HepG2 (cell line): ENCODE data around the gene SEPTIN11. TPM values are rescaled to one million over a fixed set of nuclear protein-coding genes. Genes with fewer than 3 reads are reported as not detected.

Experiments
- ATF7 ChIP-seq, 2 experiments: fragments of 450-650 bp in 1 of 2; sonication (generic) in 1 of 2; formaldehyde crosslinking in 1 of 2; IDR thresholded peaks; 2 replicates each; pipeline versions ENCODE4 v1.4.0 to v1.6.1; 2016 to 2020; ENCODE audit warnings: antibody characterized with exemption in 1 of 2, mild to moderate bottlenecking in 1 of 2, missing genetic modification reagents in 1 of 2
- GATAD1 ChIP-seq: IDR thresholded peaks from 2 replicates; pipeline ENCODE4 v1.6.1; 2016; ENCODE audit warnings: missing genetic modification reagents, missing compliant biosample characterization
- HES4 ChIP-seq: sonication (generic); formaldehyde crosslinking; IDR thresholded peaks from 2 replicates; pipeline ENCODE4 v1.9.0; 2021; ENCODE audit warnings: mild to moderate bottlenecking, missing genetic modification reagents, borderline replicate concordance
- KDM1A ChIP-seq: IDR thresholded peaks from 2 replicates; pipeline ENCODE4 v1.6.1; 2016; ENCODE audit warnings: missing compliant biosample characterization
- PPARG ChIP-seq: conservative IDR thresholded peaks from 2 replicates; pipeline ENCODE4 v1.6.1; 2016; ENCODE audit warnings: missing biosample characterization, missing genetic modification reagents
- RBM39 ChIP-seq: fragments of 200-400 bp; formaldehyde crosslinking; IDR thresholded peaks from one replicate; pipeline ENCODE4 v1.6.1; 2018; ENCODE audit warnings: antibody characterized with exemption, mild to moderate bottlenecking, low read depth, low read length; ENCODE audit not compliant: poor library complexity, severe bottlenecking
- REXO4 ChIP-seq: sonication (generic); formaldehyde crosslinking; IDR thresholded peaks from 2 replicates; pipeline ENCODE4 v1.8.0; 2022; ENCODE audit warnings: missing genetic modification reagents, mild to moderate bottlenecking, borderline replicate concordance
- SP140L ChIP-seq: sonication (generic); formaldehyde crosslinking; IDR thresholded peaks from 2 replicates; pipeline ENCODE4 v1.4.0; 2020; ENCODE audit warnings: missing genetic modification reagents, borderline replicate concordance
- THYN1 ChIP-seq: sonication (generic); formaldehyde crosslinking; IDR thresholded peaks from 2 replicates; pipeline ENCODE4 v1.8.1; 2023; ENCODE audit warnings: low read depth, mild to moderate bottlenecking, moderate library complexity, missing genetic modification reagents, borderline replicate concordance
- ZNF224 ChIP-seq: sonication (generic); formaldehyde crosslinking; IDR thresholded peaks from 2 replicates; pipeline ENCODE4 v1.5.0; 2020; ENCODE audit warnings: mild to moderate bottlenecking, missing genetic modification reagents
- ZNF720 ChIP-seq: sonication (generic); formaldehyde crosslinking; IDR thresholded peaks from 2 replicates; pipeline ENCODE4 v1.4.0; 2020; ENCODE audit warnings: missing genetic modification reagents
- polyA plus RNA-seq, 8 experiments: library from polyadenylated mRNA; depleted of rRNA in 3 of 8; stranded (reverse) in 7 of 8; unstranded in 1 of 8; fragments of >200 nt; fragmentation: Illumina TruSeq in 4 of 8; extraction: Trizol in 4 of 8; gene quantifications; 2 replicates each; pipeline versions ENCODE4 v1.2.1 to v1.2.3, GENCODE V29; 2011 to 2016; ENCODE audit warnings: low read depth in 4 of 8, missing spikeins in 1 of 8, mixed read lengths in 1 of 8; ENCODE audit not compliant: insufficient read depth in 1 of 8
- total RNA-seq, 5 experiments: library from RNA; depleted of rRNA; stranded (reverse); fragments of >200 nt; fragmentation: Illumina TruSeq; extraction: Trizol; gene quantifications; 2 replicates each; pipeline ENCODE4 v1.2.3, GENCODE V29; 2016; ENCODE audit warnings: low read depth in 1 of 5
- TF ChIP-seq, protein P1 (sequence below): IDR thresholded peaks from 2 replicates; pipeline ENCODE4 v1.6.1; 2012; ENCODE audit warnings: low read length, improper control_type of control experiment
- TF ChIP-seq, protein P2 (sequence below): sonication (generic); formaldehyde crosslinking; conservative IDR thresholded peaks from 2 replicates; pipeline ENCODE4 v1.4.0; 2020; ENCODE audit warnings: mild to moderate bottlenecking, missing genetic modification reagents, moderate library complexity
- TF ChIP-seq, protein P3 (sequence below): sonication (generic); formaldehyde crosslinking; IDR thresholded peaks from 2 replicates; pipeline ENCODE4 v1.4.0; 2020; ENCODE audit warnings: missing genetic modification reagents, low read depth, mild to moderate bottlenecking, borderline replicate concordance
- TF ChIP-seq, protein P4 (sequence below): sonication (generic); formaldehyde crosslinking; IDR thresholded peaks from 2 replicates; pipeline ENCODE4 v1.5.0; 2020; ENCODE audit warnings: mild to moderate bottlenecking, missing genetic modification reagents
- TF ChIP-seq, protein P5 (sequence below): sonication (generic); formaldehyde crosslinking; IDR thresholded peaks from 2 replicates; pipeline ENCODE4 v1.8.0; 2022; ENCODE audit warnings: mild to moderate bottlenecking, missing genetic modification reagents, moderate library complexity
- TF ChIP-seq, protein P6 (sequence below): sonication (generic); formaldehyde crosslinking; IDR thresholded peaks from 2 replicates; pipeline ENCODE4 v1.5.0; 2020; ENCODE audit warnings: missing genetic modification reagents, mild to moderate bottlenecking, borderline replicate concordance

Gene SEPTIN11
- total and polyA plus RNA-seq, 2 of the 13 experiments (the other 11 are each of a cell fraction or from before 2014, with no cell fraction given) = 28.9 to 47.3 TPM

DNA sequence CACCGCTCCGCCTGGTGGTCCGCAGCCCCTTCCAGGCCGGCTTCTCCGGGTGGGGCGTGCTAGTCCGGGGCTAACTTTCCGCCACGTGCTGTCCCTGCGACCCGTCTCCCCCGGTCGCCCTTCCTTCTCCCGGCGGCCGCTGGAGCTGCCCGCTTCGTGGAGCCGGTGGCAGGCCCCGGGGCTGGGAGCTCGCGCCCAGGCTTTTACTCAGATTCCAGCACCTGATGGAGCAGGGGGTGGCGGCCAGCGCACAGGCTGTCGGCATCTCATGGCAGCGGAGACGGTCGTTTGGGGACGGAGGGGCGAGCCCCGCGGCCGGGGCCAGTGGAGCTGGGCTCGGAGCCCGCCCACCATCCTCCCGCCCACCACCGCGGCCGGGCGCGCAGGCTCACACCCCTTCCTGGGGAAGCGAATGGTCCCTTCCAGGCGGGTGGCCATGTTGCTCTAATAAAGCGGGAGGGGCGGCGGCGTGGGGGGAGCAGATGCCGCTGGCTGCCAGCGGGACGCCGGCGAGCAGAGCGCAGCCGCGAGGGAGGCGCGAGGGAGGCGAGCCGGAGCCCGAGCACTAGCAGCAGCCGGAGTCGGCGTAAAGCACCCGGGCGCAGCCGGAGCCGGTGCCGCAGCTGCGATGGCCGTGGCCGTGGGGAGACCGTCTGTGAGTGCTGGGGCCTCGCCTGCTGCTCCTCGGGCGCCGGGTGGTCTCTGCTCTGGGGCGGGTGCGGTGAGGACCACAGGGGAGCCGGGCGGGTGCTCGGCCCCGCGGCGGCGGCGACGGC lies at the start of gene SEPTIN11 (continued):
- TF ChIP-seq SP140L (CRISPR knock-in tag) (no peak), PPARG (no peak), REXO4 (CRISPR knock-in tag) (no peak), ZNF224 (CRISPR knock-in tag) (no peak), KDM1A (CRISPR knock-in tag) (no peak; the same call in 1 of the 2 replicates), THYN1 (CRISPR knock-in tag) (no peak), HES4 (CRISPR knock-in tag) (no peak; the same call in 1 of the 2 replicates), ZNF720 (CRISPR knock-in tag) (no peak), ATF7 (IDR thresholded peaks at IDR 0.05) (no peak), ATF7 (CRISPR knock-in tag; IDR thresholded peaks at IDR 0.05) (no peak; the same call in 1 of the 2 replicates), RBM39 (no peak), GATAD1 (CRISPR knock-in tag) (peak; percentile 56)
- TF ChIP-seq, protein P1, sequence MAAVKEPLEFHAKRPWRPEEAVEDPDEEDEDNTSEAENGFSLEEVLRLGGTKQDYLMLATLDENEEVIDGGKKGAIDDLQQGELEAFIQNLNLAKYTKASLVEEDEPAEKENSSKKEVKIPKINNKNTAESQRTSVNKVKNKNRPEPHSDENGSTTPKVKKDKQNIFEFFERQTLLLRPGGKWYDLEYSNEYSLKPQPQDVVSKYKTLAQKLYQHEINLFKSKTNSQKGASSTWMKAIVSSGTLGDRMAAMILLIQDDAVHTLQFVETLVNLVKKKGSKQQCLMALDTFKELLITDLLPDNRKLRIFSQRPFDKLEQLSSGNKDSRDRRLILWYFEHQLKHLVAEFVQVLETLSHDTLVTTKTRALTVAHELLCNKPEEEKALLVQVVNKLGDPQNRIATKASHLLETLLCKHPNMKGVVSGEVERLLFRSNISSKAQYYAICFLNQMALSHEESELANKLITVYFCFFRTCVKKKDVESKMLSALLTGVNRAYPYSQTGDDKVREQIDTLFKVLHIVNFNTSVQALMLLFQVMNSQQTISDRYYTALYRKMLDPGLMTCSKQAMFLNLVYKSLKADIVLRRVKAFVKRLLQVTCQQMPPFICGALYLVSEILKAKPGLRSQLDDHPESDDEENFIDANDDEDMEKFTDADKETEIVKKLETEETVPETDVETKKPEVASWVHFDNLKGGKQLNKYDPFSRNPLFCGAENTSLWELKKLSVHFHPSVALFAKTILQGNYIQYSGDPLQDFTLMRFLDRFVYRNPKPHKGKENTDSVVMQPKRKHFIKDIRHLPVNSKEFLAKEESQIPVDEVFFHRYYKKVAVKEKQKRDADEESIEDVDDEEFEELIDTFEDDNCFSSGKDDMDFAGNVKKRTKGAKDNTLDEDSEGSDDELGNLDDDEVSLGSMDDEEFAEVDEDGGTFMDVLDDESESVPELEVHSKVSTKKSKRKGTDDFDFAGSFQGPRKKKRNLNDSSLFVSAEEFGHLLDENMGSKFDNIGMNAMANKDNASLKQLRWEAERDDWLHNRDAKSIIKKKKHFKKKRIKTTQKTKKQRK = no peak
- TF ChIP-seq, protein P2, sequence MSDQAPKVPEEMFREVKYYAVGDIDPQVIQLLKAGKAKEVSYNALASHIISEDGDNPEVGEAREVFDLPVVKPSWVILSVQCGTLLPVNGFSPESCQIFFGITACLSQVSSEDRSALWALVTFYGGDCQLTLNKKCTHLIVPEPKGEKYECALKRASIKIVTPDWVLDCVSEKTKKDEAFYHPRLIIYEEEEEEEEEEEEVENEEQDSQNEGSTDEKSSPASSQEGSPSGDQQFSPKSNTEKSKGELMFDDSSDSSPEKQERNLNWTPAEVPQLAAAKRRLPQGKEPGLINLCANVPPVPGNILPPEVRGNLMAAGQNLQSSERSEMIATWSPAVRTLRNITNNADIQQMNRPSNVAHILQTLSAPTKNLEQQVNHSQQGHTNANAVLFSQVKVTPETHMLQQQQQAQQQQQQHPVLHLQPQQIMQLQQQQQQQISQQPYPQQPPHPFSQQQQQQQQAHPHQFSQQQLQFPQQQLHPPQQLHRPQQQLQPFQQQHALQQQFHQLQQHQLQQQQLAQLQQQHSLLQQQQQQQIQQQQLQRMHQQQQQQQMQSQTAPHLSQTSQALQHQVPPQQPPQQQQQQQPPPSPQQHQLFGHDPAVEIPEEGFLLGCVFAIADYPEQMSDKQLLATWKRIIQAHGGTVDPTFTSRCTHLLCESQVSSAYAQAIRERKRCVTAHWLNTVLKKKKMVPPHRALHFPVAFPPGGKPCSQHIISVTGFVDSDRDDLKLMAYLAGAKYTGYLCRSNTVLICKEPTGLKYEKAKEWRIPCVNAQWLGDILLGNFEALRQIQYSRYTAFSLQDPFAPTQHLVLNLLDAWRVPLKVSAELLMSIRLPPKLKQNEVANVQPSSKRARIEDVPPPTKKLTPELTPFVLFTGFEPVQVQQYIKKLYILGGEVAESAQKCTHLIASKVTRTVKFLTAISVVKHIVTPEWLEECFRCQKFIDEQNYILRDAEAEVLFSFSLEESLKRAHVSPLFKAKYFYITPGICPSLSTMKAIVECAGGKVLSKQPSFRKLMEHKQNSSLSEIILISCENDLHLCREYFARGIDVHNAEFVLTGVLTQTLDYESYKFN (CRISPR knock-in tag) = peak; percentile 40; the same call in 1 of the 2 replicates
- TF ChIP-seq, protein P3, sequence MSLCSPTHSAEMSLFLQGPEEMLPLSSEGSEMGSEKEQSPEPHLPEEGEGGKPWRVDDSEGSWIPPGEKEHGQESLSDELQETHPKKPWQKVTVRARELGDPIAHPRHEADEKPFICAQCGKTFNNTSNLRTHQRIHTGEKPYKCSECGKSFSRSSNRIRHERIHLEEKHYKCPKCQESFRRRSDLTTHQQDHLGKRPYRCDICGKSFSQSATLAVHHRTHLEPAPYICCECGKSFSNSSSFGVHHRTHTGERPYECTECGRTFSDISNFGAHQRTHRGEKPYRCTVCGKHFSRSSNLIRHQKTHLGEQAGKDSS (CRISPR knock-in tag) = peak; percentile 57; the same call in 1 of the 2 replicates
- TF ChIP-seq, protein P4, sequence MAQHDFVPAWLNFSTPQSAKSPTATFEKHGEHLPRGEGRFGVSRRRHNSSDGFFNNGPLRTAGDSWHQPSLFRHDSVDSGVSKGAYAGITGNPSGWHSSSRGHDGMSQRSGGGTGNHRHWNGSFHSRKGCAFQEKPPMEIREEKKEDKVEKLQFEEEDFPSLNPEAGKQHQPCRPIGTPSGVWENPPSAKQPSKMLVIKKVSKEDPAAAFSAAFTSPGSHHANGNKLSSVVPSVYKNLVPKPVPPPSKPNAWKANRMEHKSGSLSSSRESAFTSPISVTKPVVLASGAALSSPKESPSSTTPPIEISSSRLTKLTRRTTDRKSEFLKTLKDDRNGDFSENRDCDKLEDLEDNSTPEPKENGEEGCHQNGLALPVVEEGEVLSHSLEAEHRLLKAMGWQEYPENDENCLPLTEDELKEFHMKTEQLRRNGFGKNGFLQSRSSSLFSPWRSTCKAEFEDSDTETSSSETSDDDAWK (CRISPR knock-in tag) = no peak
- TF ChIP-seq, protein P5, sequence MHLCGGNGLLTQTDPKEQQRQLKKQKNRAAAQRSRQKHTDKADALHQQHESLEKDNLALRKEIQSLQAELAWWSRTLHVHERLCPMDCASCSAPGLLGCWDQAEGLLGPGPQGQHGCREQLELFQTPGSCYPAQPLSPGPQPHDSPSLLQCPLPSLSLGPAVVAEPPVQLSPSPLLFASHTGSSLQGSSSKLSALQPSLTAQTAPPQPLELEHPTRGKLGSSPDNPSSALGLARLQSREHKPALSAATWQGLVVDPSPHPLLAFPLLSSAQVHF (CRISPR knock-in tag) = peak; percentile 85
- TF ChIP-seq, protein P6, sequence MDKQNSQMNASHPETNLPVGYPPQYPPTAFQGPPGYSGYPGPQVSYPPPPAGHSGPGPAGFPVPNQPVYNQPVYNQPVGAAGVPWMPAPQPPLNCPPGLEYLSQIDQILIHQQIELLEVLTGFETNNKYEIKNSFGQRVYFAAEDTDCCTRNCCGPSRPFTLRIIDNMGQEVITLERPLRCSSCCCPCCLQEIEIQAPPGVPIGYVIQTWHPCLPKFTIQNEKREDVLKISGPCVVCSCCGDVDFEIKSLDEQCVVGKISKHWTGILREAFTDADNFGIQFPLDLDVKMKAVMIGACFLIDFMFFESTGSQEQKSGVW (CRISPR knock-in tag) = 0 out of 2 replicates have a peak, but pooled peaks have one; percentile 41
